ENCODE results near the gene RREB1.

The RREB1 gene

GRCh38 chr6:7224731-7225130 is 117.0 kb downstream of the RREB1 start:
- H3K36me3 ChIP-seq (ENCODE audit: control insufficient read depth, insufficient read depth, low read length): peaks cover 34% of the 10 kb centered on the region
- no peak for TF ChIP-seq CTCF (IDR thresholded peaks at IDR 0.05; ENCODE audit: insufficient read depth, low read length, poor library complexity, severe bottlenecking)
- DNase-seq (ENCODE audit: extremely low read depth, insufficient read length): no peak
- no peaks in the 10 kb centered on the region for H3K27me3 ChIP-seq (replicated peaks; ENCODE audit: control insufficient read depth, insufficient read depth, low read length)
- H3K4me3 ChIP-seq (replicated peaks; ENCODE audit: low read depth, low read length): no peak overlapping the region

- Histone ChIP-seq H3K4me3 (replicated peaks; ENCODE audit: low read depth, low read length) (no peak overlapping the region), H3K27me3 (replicated peaks; ENCODE audit: control insufficient read depth, insufficient read depth, low read length) (no peaks in the 10 kb centered on the region), H3K36me3 (ENCODE audit: control insufficient read depth, insufficient read depth, low read length) (peaks cover 42% of the 10 kb centered on the region)
- no peak for TF ChIP-seq CTCF (IDR thresholded peaks at IDR 0.05; ENCODE audit: insufficient read depth, low read length, poor library complexity, severe bottlenecking)
- DNase-seq (ENCODE audit: extremely low read depth, insufficient read length): no peak
Observed at GRCh38 chr6:7228662-7229375, 121.1 kb downstream of the RREB1 start.

- no peak for TF ChIP-seq CTCF (IDR thresholded peaks at IDR 0.05; ENCODE audit: insufficient read depth, low read length, poor library complexity, severe bottlenecking)
- Histone ChIP-seq H3K36me3 (ENCODE audit: control insufficient read depth, insufficient read depth, low read length) (peaks cover 38% of the 10 kb centered on the region), H3K4me3 (replicated peaks; ENCODE audit: low read depth, low read length) (no peak overlapping the region), H3K27me3 (replicated peaks; ENCODE audit: control insufficient read depth, insufficient read depth, low read length) (no peaks in the 10 kb centered on the region)
- DNase-seq (ENCODE audit: extremely low read depth, insufficient read length): no peak
Observed at GRCh38 chr6:7229376-7230326, 121.9 kb downstream of the RREB1 start.

GRCh38 chr6:7230327-7230691 is 122.5 kb downstream of the RREB1 start:
- no peak for TF ChIP-seq CTCF (IDR thresholded peaks at IDR 0.05; ENCODE audit: insufficient read depth, low read length, poor library complexity, severe bottlenecking)
- no peak for DNase-seq (ENCODE audit: extremely low read depth, insufficient read length)
- peaks cover 36% of the 10 kb centered on the region for H3K36me3 ChIP-seq (ENCODE audit: control insufficient read depth, insufficient read depth, low read length)
- no peak overlapping the region for H3K4me3 ChIP-seq (replicated peaks; ENCODE audit: low read depth, low read length)
- no peaks in the 10 kb centered on the region for H3K27me3 ChIP-seq (replicated peaks; ENCODE audit: control insufficient read depth, insufficient read depth, low read length)

GRCh38 chr6:7230956-7231713 is 123.4 kb downstream of the RREB1 start:
- no peak for TF ChIP-seq CTCF (IDR thresholded peaks at IDR 0.05; ENCODE audit: insufficient read depth, low read length, poor library complexity, severe bottlenecking)
- Histone ChIP-seq H3K36me3 (ENCODE audit: control insufficient read depth, insufficient read depth, low read length) (peaks cover 36% of the 10 kb centered on the region), H3K4me3 (replicated peaks; ENCODE audit: low read depth, low read length) (no peak overlapping the region), H3K27me3 (replicated peaks; ENCODE audit: control insufficient read depth, insufficient read depth, low read length) (no peaks in the 10 kb centered on the region)
- DNase-seq (ENCODE audit: extremely low read depth, insufficient read length): no peak
